NT2/D1 (cell line): ENCODE results near the gene TOR1B.
"Not testable (repeated sequence)": the region's sequence is repeated elsewhere in the genome, so short reads cannot be mapped to it uniquely, and the experiment has no call there.

Experiments used
- DNase-seq: peaks from one replicate; pipeline ENCODE4 v3.0.0-alpha.2; 2011; ENCODE audit warnings: low read depth, low spot score
- H3K27me3 ChIP-seq: 2 replicates; pipeline ENCODE4 v1.6.0; 2011; ENCODE audit warnings: mild to moderate bottlenecking; ENCODE audit not compliant: insufficient read length, insufficient read depth
- H3K36me3 ChIP-seq: 2 replicates; pipeline ENCODE4 v1.6.1; 2011; ENCODE audit warnings: mild to moderate bottlenecking, low read length, mixed read lengths; ENCODE audit not compliant: insufficient read depth, insufficient read length
- H3K4me1 ChIP-seq: 2 replicates; pipeline ENCODE4 v1.5.1; 2011; ENCODE audit not compliant: insufficient read depth, insufficient read length
- H3K4me3 ChIP-seq: 2 replicates; pipeline ENCODE4 v1.5.1; 2011; ENCODE audit warnings: low read depth; ENCODE audit not compliant: insufficient read length
- H3K9ac ChIP-seq: 2 replicates; pipeline ENCODE4 v1.6.0; 2011; ENCODE audit warnings: low read depth; ENCODE audit not compliant: insufficient read length
- H3K9me3 ChIP-seq: 2 replicates; pipeline ENCODE4 v1.5.1; 2011; ENCODE audit warnings: mild to moderate bottlenecking, low read length; ENCODE audit not compliant: insufficient read depth
- SUZ12 ChIP-seq: IDR thresholded peaks from 2 replicates; pipeline ENCODE4 v1.6.1; 2011; ENCODE audit not compliant: insufficient read length, insufficient read depth; ENCODE audit errors: extremely low read depth
- YY1 ChIP-seq: IDR thresholded peaks from 2 replicates; pipeline ENCODE4 v1.6.1; 2011; ENCODE audit not compliant: insufficient read length, insufficient read depth
- ZNF274 ChIP-seq: IDR thresholded peaks from 2 replicates; pipeline ENCODE4 v1.6.1; 2011; ENCODE audit warnings: mild to moderate bottlenecking, low read depth, low read length

TOR1B gene

DNA sequence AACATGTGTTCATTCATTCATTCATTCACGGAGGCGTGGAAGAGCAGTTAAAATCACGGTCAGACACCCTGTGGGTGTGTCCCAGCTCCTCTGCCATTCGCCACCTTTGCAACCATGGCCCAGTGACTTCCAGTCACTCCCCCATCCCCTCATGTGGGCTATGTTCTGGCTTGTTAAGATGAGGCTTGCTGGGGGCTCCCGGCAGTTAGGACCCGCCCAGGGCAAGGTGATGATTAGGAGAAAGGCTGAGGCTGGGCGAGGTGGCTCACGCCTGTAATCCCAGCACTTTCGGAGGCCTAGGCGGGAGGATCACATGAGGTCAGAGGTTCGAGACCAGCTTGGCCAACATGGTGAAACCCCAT, 25.2 kb upstream of the TOR1B start:
- TF ChIP-seq SUZ12, result no peak
- TF ChIP-seq YY1, result no peak
- no peak for TF ChIP-seq ZNF274
- H3K9ac ChIP-seq, result peak overlapping the region; percentile 78

DNA sequence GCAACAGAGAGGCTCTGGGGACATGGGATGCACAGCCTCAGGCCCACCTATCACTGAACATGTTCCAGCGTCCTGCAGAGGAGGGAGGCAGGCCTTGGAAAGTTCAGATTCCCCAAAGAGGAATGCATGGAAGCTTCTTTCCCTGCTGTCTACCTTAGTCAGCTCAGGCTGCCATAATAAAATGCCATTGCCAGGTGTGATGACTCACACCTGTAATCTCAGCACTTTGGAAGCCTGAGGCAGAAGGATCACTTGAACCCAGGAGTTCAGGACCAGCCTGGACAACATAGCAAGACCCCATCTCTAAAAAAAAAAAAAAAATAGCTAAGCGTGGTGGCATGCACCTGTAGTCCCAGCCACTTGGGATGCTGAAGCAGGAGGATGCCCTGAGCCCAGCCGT, 24.5 kb upstream of the TOR1B start:
- peaks cover 10% of the 10 kb centered on the region for H3K4me1 ChIP-seq
- no peak overlapping the region for H3K4me3 ChIP-seq
- H3K9me3 ChIP-seq, result no peaks in the 10 kb centered on the region
- no peak for DNase-seq
- H3K36me3 ChIP-seq, result no peaks in the 10 kb centered on the region
- H3K27me3 ChIP-seq, result no peaks in the 10 kb centered on the region
- TF ChIP-seq SUZ12, result no peak
- no peak overlapping the region for H3K9ac ChIP-seq

More for the DNA sequence above, 25.2 kb upstream of the TOR1B start:
- no peak for DNase-seq
- Histone ChIP-seq H3K27me3 (no peaks in the 10 kb centered on the region), H3K9me3 (no peaks in the 10 kb centered on the region), H3K4me1 (peaks cover 10% of the 10 kb centered on the region), H3K4me3 (peak overlapping the region; percentile 33), H3K36me3 (no peaks in the 10 kb centered on the region)

DNA sequence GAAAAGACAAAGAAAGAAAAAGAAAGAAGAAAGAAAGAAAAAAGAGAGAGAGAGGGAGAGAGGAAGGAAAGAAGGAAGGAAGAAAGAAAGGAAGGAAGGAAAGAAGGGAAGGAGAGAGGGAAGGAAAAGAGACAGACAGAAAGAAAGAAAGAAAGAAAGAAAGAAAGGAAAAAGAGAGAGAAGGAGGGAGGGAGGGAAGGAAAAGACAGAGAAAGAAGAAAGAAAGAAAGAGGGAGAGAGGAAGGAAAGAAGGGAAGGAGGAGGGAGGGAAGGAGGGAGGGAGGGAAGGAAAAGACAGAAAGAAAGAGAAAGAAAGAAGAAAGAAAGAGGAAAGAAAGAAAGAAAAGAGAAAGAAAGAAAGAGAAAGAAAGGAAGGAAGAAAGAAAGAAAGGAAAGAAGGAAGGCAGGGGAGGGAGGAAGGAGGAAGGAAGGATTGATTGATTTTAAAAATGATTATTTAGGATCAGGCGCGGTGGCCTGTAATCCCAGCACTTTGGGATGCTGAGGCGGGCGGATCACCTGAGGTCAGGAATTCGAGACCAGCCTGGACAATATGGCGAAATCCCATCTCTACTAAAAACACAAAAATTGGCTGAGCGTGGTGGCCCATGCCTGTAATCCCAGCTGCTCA, 23.3 kb upstream of the TOR1B start:
- Histone ChIP-seq H3K4me3 (no peak overlapping the region), H3K9ac (no peak overlapping the region), H3K9me3 (no peaks in the 10 kb centered on the region), H3K36me3 (no peaks in the 10 kb centered on the region), H3K27me3 (no peaks in the 10 kb centered on the region), H3K4me1 (peaks cover 9% of the 10 kb centered on the region)
- DNase-seq, result no peak
- TF ChIP-seq SUZ12 (no peak), ZNF274 (no peak), YY1 (no peak)

DNA sequence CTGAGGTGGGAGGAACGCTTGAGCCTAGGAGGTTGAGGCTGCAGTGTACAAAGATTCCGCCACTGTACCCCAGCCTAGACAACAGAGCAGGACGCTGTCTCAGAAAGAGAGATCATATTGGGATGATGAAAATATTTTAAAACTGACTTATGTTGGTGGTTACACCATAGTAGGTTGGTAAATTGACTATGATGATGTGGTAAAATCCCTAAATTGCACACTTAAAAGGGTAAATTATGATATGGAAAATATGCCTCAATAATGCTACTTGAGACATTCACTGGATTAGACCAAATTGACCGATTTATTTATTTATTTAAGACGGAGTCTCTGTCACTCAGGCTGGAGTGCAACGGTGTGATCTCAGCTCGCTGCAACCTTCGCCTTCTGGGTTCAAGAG, 21.9 kb upstream of the TOR1B start:
- H3K9ac ChIP-seq, result no peak overlapping the region
- DNase-seq, result no peak
- peaks cover 6% of the 10 kb centered on the region for H3K4me1 ChIP-seq
- TF ChIP-seq SUZ12 (no peak), ZNF274 (no peak), YY1 (no peak)
- no peak overlapping the region for H3K4me3 ChIP-seq
- no peaks in the 10 kb centered on the region for H3K27me3 ChIP-seq
- no peaks in the 10 kb centered on the region for H3K36me3 ChIP-seq
- no peaks in the 10 kb centered on the region for H3K9me3 ChIP-seq

DNA sequence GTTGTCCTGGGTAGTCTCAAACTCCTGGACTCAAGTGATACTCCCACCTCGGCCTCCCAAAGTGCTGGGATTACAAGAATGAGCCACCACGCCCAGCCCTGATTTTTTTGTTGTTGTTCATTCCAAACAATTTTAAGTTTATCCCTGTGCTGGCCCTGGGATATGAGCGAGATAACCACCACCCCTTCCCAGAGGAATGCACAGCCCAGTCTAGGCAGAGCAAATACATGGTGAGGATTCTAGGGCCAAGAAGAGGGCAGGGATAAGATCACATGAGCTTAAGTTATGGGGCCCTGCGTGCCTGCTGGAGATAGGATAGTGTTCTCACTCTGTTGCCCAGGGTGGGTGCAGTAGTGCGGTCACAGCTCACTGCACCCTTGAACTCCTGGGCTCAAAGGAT, 21.0 kb upstream of the TOR1B start:
- Histone ChIP-seq H3K9ac (no peak overlapping the region), H3K4me3 (no peak overlapping the region), H3K4me1 (peaks cover under 1% of the 10 kb centered on the region), H3K27me3 (no peaks in the 10 kb centered on the region), H3K36me3 (no peaks in the 10 kb centered on the region), H3K9me3 (no peaks in the 10 kb centered on the region)
- no peak for DNase-seq
- no peak for TF ChIP-seq ZNF274
- TF ChIP-seq SUZ12, result no peak
- TF ChIP-seq YY1, result no peak

DNA sequence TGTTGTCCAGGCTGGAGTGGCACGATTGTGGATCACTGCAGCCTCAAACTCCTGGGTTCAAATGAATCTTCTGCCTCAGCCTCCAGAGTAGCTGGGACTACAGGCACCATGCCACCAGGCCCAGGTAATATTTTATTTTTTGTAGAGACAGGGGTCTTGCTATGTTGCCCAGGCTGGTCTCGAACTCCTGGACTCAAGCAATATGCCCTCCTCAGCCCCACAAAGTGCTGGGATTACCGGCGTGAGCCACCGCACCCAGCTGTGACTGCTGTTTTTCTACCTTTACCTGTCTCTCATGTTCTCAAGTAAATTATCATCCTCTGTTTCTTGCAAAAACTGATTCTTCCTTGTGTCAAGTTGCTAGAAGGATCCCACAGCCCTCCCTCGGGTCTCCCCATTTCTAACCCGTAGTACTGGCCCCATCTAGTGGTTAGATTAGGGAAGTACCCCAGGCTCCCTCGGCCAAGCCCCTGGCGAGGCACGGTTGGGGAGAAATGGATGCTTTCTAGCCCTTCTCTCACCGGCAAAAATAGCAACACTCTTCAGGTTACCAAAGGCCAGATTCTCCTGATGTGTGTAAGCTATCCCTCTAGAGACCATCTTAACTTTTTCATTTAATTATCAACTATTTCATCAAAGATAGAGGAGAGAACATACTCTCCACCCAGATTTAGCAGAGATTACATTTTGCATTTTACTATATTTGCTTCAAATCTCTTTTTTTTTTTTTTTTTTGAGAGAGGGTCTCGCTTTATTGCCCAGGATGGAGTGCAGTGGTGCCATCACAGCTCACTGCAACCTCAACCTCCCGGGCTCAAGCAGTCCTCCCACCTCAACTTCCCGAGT, 19.2 kb upstream of the TOR1B start:
- no peak for TF ChIP-seq SUZ12
- TF ChIP-seq ZNF274, result no peak
- TF ChIP-seq YY1, result no peak

DNA sequence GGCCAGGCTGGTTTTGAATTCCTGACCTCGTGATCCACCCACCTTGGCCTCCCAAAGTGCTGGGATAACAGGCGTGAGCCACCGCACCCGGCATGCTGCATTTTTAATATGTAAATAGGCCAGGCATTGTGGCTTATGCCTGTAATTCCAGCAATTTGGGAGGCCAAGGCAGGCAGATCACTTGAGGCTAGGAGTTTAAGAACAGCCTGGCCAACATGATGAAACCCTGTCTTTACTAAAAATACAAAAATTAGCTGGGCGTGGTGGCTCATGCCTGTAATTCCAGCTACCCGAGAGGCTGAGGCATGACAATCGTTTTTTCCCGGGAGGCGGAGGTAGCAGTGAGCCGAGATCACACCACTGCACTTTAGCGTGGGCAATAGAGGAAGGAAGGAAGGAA, 18.0 kb upstream of the TOR1B start:
- H3K4me1 ChIP-seq, DNase-seq, H3K9ac ChIP-seq, H3K9me3 ChIP-seq, H3K36me3 ChIP-seq, H3K27me3 ChIP-seq, H3K4me3 ChIP-seq: not testable (repeated sequence)

More for the DNA sequence above, 19.2 kb upstream of the TOR1B start:
- H3K27me3 ChIP-seq, result no peaks in the 10 kb centered on the region
- DNase-seq, result peak; percentile 70
- no peak overlapping the region for H3K4me3 ChIP-seq
- H3K36me3 ChIP-seq, result no peaks in the 10 kb centered on the region
- H3K9ac ChIP-seq, result no peak overlapping the region
- H3K9me3 ChIP-seq, result no peaks in the 10 kb centered on the region
- H3K4me1 ChIP-seq, result no peaks in the 10 kb centered on the region

DNA sequence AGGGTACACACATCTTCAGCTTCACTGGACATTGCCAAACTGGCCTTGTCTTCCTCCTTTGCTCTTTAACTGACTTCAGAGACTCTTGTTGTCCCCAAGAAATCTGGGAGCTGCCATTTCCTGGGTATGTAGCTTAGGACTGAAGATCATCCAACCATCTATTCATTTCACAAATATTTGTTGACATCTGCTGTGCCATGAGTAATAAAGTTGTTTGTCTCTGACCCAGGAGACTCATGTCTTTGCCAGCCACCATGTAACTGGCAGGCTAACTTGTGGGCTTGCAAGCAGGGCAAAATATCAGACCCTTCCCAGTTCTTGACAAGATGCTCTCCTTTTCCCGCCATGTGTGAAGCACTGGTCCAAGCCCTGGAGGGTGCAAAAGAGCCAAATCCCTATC, 17.1 kb upstream of the TOR1B start:
- DNase-seq, result no peak
- Histone ChIP-seq H3K4me1 (no peaks in the 10 kb centered on the region), H3K4me3 (no peak overlapping the region), H3K27me3 (no peaks in the 10 kb centered on the region), H3K36me3 (no peaks in the 10 kb centered on the region), H3K9me3 (no peaks in the 10 kb centered on the region), H3K9ac (no peak overlapping the region)
- TF ChIP-seq YY1 (no peak), SUZ12 (no peak)
